ENCODE measurements around the gene NRG2.

GRCh38 chr5:140024928-140025327 is 18.2 kb downstream of the NRG2 start:
- TF ChIP-seq CTCF (IDR thresholded peaks at IDR 0.05): no peak
- no peak for TF ChIP-seq POLR2A (IDR thresholded peaks at IDR 0.05)
